Right renal cortex interstitium (tissue), 3 donors: ENCODE results near the gene GCNT3. TPM values are rescaled to one million over a fixed set of nuclear protein-coding genes. Genes with fewer than 3 reads are reported as not detected.

Experiments used
- polyA plus RNA-seq, 3 donors: library from polyadenylated mRNA; unstranded; fragments of 120-200 nt; gene quantifications; one replicate each; pipeline ENCODE4 v1.2.1, GENCODE V29; 2013; ENCODE audit not compliant: insufficient read length in 3 of 3

The GCNT3 gene
- polyA plus RNA-seq, 3 donors = 0.45 to 0.57 (median 0.51) TPM

Other genes starting within 250 kb of the GCNT3 start
- gene MYO1E, start 238.9 kb upstream of the GCNT3 start, polyA plus RNA-seq = 100 to 1,000 TPM; 160 to 180 (median 161) TPM
- 10 to 100 TPM; 19.0 to 25.7 (median 21.1) TPM for gene FAM81A, start 173.6 kb upstream of the GCNT3 start, polyA plus RNA-seq
- gene GTF2A2, start 45.7 kb downstream of the GCNT3 start, polyA plus RNA-seq = 100 to 1,000 TPM; 136 to 150 (median 144) TPM
- gene BNIP2, start 77.5 kb downstream of the GCNT3 start, polyA plus RNA-seq = 10 to 100 TPM; 66.1 to 82.9 (median 78.3) TPM